SK-N-SH (cell line): ENCODE measurements around the gene TSHZ2. TPM values are rescaled to one million over a fixed set of nuclear protein-coding genes. Genes with fewer than 3 reads are reported as not detected.

ENCODE experiments used
- CTCF ChIA-PET: fragments of 300-600, 350-600 bp; formaldehyde crosslinking; extraction: SDS; loops from one replicate; lab custom pipeline; 2021; lab: Yijun Ruan, JAX
- POLR2A ChIA-PET: fragments of 350-600 bp; sonication (Branson Sonifier 250); formaldehyde crosslinking; extraction: SDS; loops from one replicate; lab custom pipeline; 2020; ENCODE audit warnings: antibody characterized with exemption, inconsistent platforms; lab: Yijun Ruan, JAX
- DNase-seq: peaks from one replicate; pipeline ENCODE4 v3.0.0; 2012
- H2AFZ ChIP-seq: fragments of 200-600 bp; sonication (generic); 2 replicates; pipeline ENCODE4 v1.8.1; 2016; ENCODE audit warnings: antibody characterized with exemption, mild to moderate bottlenecking, low read depth
- H3F3A ChIP-seq: fragments of 200-600 bp; sonication (generic); replicated peaks from 2 replicates; pipeline ENCODE3; 2016; ENCODE audit warnings: antibody characterized with exemption, mild to moderate bottlenecking; ENCODE audit not compliant: insufficient read depth
- H3K27ac ChIP-seq, 2 experiments: fragments of 200-500 bp in 1 of 2; fragments of 200-600 bp in 1 of 2; sonication (Bioruptor generic) in 1 of 2; sonication (generic), shearing (Covaris generic) in 1 of 2; 2 replicates each; pipeline versions ENCODE4 v1.5.1 to v1.6.1; 2014 to 2016; ENCODE audit warnings: low read depth in 2 of 2, inconsistent platforms in 1 of 2, low read length in 1 of 2, mild to moderate bottlenecking in 1 of 2, mixed read lengths in 1 of 2
- H3K27me3 ChIP-seq: fragments of 200-600 bp; sonication (generic), shearing (Covaris generic); 2 replicates; pipeline ENCODE4 v1.6.1; 2016; ENCODE audit warnings: mixed run types; ENCODE audit not compliant: insufficient read depth
- H3K36me3 ChIP-seq, 2 experiments: fragments of 200-500 bp in 1 of 2; fragments of 200-600 bp in 1 of 2; sonication (Bioruptor generic) in 1 of 2; sonication (generic) in 1 of 2; replicated peaks in 1 of 2; 2 replicates each; pipeline versions ENCODE3 to v1.5.1; 2014 to 2016; ENCODE audit warnings: low read length in 1 of 2, mild to moderate bottlenecking in 1 of 2; ENCODE audit not compliant: insufficient read depth in 2 of 2, control insufficient read depth in 1 of 2
- H3K4me1 ChIP-seq, 2 experiments: fragments of 200-500 bp in 1 of 2; fragments of 200-600 bp in 1 of 2; sonication (Bioruptor generic) in 1 of 2; sonication (generic), shearing (Covaris generic) in 1 of 2; 2 replicates each; pipeline versions ENCODE4 v1.5.1 to v1.6.1; 2014 to 2016; ENCODE audit warnings: low read depth in 1 of 2, low read length in 1 of 2, mixed run types in 1 of 2; ENCODE audit not compliant: insufficient read depth in 2 of 2, control insufficient read depth in 1 of 2
- H3K4me2 ChIP-seq: fragments of 200-600 bp; sonication (generic), shearing (Covaris generic); 2 replicates; pipeline ENCODE4 v1.6.1; 2017; ENCODE audit warnings: mixed run types
- H3K4me3 ChIP-seq, 2 experiments: fragments of 200-500 bp in 1 of 2; fragments of 200-600 bp in 1 of 2; sonication (Bioruptor generic) in 1 of 2; sonication (generic), shearing (Covaris generic) in 1 of 2; 2 replicates each; pipeline versions ENCODE4 v1.5.1 to v1.8.1; 2014 to 2016; ENCODE audit warnings: low read depth in 2 of 2, inconsistent platforms in 1 of 2, low read length in 1 of 2, mild to moderate bottlenecking in 1 of 2, mixed read lengths in 1 of 2, moderate library complexity in 1 of 2
- H3K79me2 ChIP-seq: fragments of 200-600 bp; sonication (generic); 2 replicates; pipeline ENCODE4 v1.8.1; 2017; ENCODE audit warnings: mild to moderate bottlenecking; ENCODE audit not compliant: insufficient read depth
- H3K9ac ChIP-seq: fragments of 200-600 bp; sonication (generic); 2 replicates; pipeline ENCODE4 v1.6.1; 2017; ENCODE audit warnings: mixed run types
- H3K9me2 ChIP-seq: fragments of 200-600 bp; sonication (generic); 2 replicates; pipeline ENCODE4 v1.6.1; 2017; ENCODE audit warnings: mixed run types
- H3K9me3 ChIP-seq: fragments of 200-600 bp; sonication (generic); 2 replicates; pipeline ENCODE4 v1.6.1; 2017; ENCODE audit warnings: mixed run types, mild to moderate bottlenecking, moderate library complexity
- H4K20me1 ChIP-seq: fragments of 200-600 bp; sonication (generic); 2 replicates; pipeline ENCODE4 v1.6.1; 2017; ENCODE audit warnings: mild to moderate bottlenecking, mixed run types; ENCODE audit not compliant: insufficient read depth
- CHD2 ChIP-seq: fragments of 150-350 bp; IDR thresholded peaks from 2 replicates; pipeline ENCODE4 v1.6.1; 2018; ENCODE audit warnings: low read length; ENCODE audit not compliant: partially characterized antibody
- EZH2phosphoT487 ChIP-seq: fragments of 200-600 bp; sonication (generic); IDR thresholded peaks from 2 replicates; pipeline ENCODE4 v1.6.1; 2017; ENCODE audit warnings: low read depth, mixed run types, mild to moderate bottlenecking, antibody characterized with exemption, moderate library complexity, borderline replicate concordance
- GATA2 ChIP-seq: sonication (generic); formaldehyde crosslinking; IDR thresholded peaks from 2 replicates; pipeline ENCODE4 v1.5.0; 2020; ENCODE audit warnings: mild to moderate bottlenecking, missing genetic modification reagents
- MXI1 ChIP-seq: IDR thresholded peaks from 2 replicates; pipeline ENCODE4 v1.6.1; 2012; ENCODE audit warnings: mild to moderate bottlenecking, low read depth, low read length, improper control_type of control experiment
- POLR2AphosphoS5 ChIP-seq: IDR thresholded peaks from 2 replicates; pipeline ENCODE4 v1.6.1; 2012; ENCODE audit warnings: low read depth, low read length
- RCOR1 ChIP-seq: fragments of 150-350 bp; IDR thresholded peaks from 2 replicates; pipeline ENCODE4 v1.6.1; 2017; ENCODE audit warnings: antibody characterized with exemption, low read length
- RXRA ChIP-seq: IDR thresholded peaks from 2 replicates; pipeline ENCODE4 v1.4.0; 2012; ENCODE audit warnings: low read depth, mild to moderate bottlenecking, borderline replicate concordance
- SIN3A ChIP-seq: IDR thresholded peaks from 2 replicates; pipeline ENCODE4 v1.6.1; 2012; ENCODE audit warnings: low read depth, mild to moderate bottlenecking, low read length, moderate library complexity, borderline replicate concordance
- SMC3 ChIP-seq: IDR thresholded peaks from 2 replicates; pipeline ENCODE4 v1.6.1; 2012; ENCODE audit warnings: low read depth, low read length, improper control_type of control experiment
- TEAD4 ChIP-seq: IDR thresholded peaks from 2 replicates; pipeline ENCODE4 v1.4.0; 2012; ENCODE audit warnings: mild to moderate bottlenecking, borderline replicate concordance; ENCODE audit not compliant: insufficient read depth
- WGBS: methylation state at CpG from one replicate; pipeline ENCODE4 v1.1.6; 2017; ENCODE audit warnings: low lambda C conversion rate; 5-methylcytosine and 5-hydroxymethylcytosine counted together
- polyA plus RNA-seq, 3 experiments: library from polyadenylated mRNA; depleted of rRNA; stranded (reverse); fragments of >200 nt; gene quantifications; 2 replicates each; pipeline ENCODE4 v1.2.3, GENCODE V29; 2012
- TF ChIP-seq, protein P1 (sequence below): fragments of 150-350 bp; IDR thresholded peaks from 2 replicates; pipeline ENCODE4 v1.6.1; 2017; ENCODE audit warnings: antibody characterized with exemption, low read length, low read depth, borderline replicate concordance
- TF ChIP-seq, protein P2 (sequence below): fragments of 200-600 bp; sonication (generic); IDR thresholded peaks from 2 replicates; pipeline ENCODE4 v1.6.1; 2017; ENCODE audit warnings: antibody characterized with exemption, mild to moderate bottlenecking, moderate library complexity
- TF ChIP-seq, protein P3 (sequence below): IDR thresholded peaks from 2 replicates; pipeline ENCODE4 v1.4.0; 2012; ENCODE audit warnings: low read depth, borderline replicate concordance

Gene TSHZ2
- polyA plus RNA-seq, 1 of the 3 experiments (the other 2 are of a cell fraction): 0.13 TPM

DNA sequence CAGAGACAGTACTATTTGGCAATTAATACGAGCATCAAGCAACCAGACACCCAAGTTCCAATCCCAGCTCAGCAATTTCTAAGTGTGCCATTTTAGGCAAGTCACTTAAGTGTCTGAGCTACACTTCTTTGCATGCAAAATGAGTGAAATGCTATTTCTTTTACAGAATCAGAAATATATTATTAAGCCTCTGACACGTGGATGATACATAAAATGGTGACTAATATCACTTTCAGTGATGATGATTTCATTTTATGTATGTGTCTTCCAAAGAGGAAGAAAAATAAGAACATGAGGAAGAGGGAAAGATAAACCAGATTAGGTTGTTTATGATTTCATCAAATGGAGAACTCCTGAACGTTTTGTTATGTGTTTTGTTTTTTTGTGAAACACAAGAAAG, 158.6 kb downstream of the TSHZ2 start:
- H3K27me3 ChIP-seq: no peaks in the 10 kb centered on the region
- no peak overlapping the region for H3K4me2 ChIP-seq
- H3K9me3 ChIP-seq: no peaks in the 10 kb centered on the region
- no peak overlapping the region for H2AFZ ChIP-seq
- no peaks in the 10 kb centered on the region for H3F3A ChIP-seq
- 8% methylated on average over 3 of the region's 3 CpGs for WGBS
- TF ChIP-seq GATA2 (CRISPR knock-in tag) (no peak), SIN3A (no peak), RCOR1 (no peak), MXI1 (no peak), POLR2AphosphoS5 (no peak), SMC3 (no peak), TEAD4 (no peak), EZH2phosphoT487 (no peak), CHD2 (no peak)
- TF ChIP-seq, protein P1, sequence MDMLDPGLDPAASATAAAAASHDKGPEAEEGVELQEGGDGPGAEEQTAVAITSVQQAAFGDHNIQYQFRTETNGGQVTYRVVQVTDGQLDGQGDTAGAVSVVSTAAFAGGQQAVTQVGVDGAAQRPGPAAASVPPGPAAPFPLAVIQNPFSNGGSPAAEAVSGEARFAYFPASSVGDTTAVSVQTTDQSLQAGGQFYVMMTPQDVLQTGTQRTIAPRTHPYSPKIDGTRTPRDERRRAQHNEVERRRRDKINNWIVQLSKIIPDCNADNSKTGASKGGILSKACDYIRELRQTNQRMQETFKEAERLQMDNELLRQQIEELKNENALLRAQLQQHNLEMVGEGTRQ: no peak
- TF ChIP-seq, protein P2, sequence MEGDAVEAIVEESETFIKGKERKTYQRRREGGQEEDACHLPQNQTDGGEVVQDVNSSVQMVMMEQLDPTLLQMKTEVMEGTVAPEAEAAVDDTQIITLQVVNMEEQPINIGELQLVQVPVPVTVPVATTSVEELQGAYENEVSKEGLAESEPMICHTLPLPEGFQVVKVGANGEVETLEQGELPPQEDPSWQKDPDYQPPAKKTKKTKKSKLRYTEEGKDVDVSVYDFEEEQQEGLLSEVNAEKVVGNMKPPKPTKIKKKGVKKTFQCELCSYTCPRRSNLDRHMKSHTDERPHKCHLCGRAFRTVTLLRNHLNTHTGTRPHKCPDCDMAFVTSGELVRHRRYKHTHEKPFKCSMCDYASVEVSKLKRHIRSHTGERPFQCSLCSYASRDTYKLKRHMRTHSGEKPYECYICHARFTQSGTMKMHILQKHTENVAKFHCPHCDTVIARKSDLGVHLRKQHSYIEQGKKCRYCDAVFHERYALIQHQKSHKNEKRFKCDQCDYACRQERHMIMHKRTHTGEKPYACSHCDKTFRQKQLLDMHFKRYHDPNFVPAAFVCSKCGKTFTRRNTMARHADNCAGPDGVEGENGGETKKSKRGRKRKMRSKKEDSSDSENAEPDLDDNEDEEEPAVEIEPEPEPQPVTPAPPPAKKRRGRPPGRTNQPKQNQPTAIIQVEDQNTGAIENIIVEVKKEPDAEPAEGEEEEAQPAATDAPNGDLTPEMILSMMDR: no peak
- TF ChIP-seq, protein P3, sequence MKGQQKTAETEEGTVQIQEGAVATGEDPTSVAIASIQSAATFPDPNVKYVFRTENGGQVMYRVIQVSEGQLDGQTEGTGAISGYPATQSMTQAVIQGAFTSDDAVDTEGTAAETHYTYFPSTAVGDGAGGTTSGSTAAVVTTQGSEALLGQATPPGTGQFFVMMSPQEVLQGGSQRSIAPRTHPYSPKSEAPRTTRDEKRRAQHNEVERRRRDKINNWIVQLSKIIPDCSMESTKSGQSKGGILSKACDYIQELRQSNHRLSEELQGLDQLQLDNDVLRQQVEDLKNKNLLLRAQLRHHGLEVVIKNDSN: no peak
- H4K20me1 ChIP-seq: no peaks in the 10 kb centered on the region
- no peak overlapping the region for H3K27ac ChIP-seq
- H3K9ac ChIP-seq: no peak overlapping the region
- POLR2A ChIA-PET: no interaction called here
- 0 out of 4 replicates have a peak, but pooled peaks cover 0 to 4% of the 10 kb centered on the region in 2 experiments for H3K4me1 ChIP-seq
- no peak overlapping the region for H3K4me3 ChIP-seq
- no peaks in the 10 kb centered on the region for H3K79me2 ChIP-seq
- CTCF ChIA-PET: no interaction called here
- H3K9me2 ChIP-seq: no peaks in the 10 kb centered on the region
- DNase-seq: no peak
- H3K36me3 ChIP-seq: no peaks in the 10 kb centered on the region

DNA sequence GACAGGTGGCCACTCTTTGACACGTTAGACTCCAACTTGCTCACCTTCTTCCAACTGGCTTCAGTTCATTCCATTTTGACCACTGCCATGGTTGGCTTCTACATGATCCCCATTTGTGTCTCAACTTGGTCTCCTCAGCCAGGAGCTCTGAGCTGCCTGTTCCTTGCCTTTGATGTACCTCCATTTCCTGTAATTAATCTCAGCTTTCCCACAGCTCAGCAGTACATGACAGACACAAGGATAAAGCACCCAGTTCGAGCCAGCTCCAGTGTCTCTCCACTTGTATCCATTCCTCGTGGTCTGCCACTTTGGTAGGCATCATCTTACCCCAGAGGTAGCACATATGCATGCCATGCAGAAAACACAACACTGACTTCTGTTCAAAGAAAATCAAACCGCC, 161.0 kb downstream of the TSHZ2 start:
- Histone ChIP-seq H3K4me2 (no peak overlapping the region), H3F3A (no peaks in the 10 kb centered on the region), H2AFZ (no peak overlapping the region), H3K79me2 (no peaks in the 10 kb centered on the region), H3K27me3 (no peaks in the 10 kb centered on the region), H4K20me1 (no peaks in the 10 kb centered on the region), H3K9me2 (no peaks in the 10 kb centered on the region), H3K4me3 (no peak overlapping the region), H3K9ac (no peak overlapping the region), H3K9me3 (no peaks in the 10 kb centered on the region), H3K27ac (no peak overlapping the region), H3K36me3 (no peaks in the 10 kb centered on the region), H3K4me1 (no peaks in the 10 kb centered on the region)
- DNase-seq: no peak
- TF ChIP-seq, protein P2: no peak
- no peak for TF ChIP-seq RXRA
- TF ChIP-seq GATA2 (CRISPR knock-in tag): no peak
- CTCF ChIA-PET: no interaction called here
- POLR2A ChIA-PET: no interaction called here
- WGBS: 41% methylated on average over 4 of the region's 4 CpGs
